Stomach smooth muscle (tissue), 2 donors: ENCODE measurements around the gene ZNF101.
A peak's percentile ranks its signal among the peaks of the same experiment; 100 is the strongest.
"Not testable (repeated sequence)": the region's sequence is repeated elsewhere in the genome, so short reads cannot be mapped to it uniquely, and the experiment has no call there.

ENCODE experiments used
- H3K27ac ChIP-seq: one replicate; pipeline ENCODE4 v1.7.0; 2013; ENCODE audit warnings: mild to moderate bottlenecking, low read length, inconsistent platforms
- H3K27me3 ChIP-seq, 2 donors: one replicate each; pipeline ENCODE4 v1.7.0; 2013; ENCODE audit warnings: low read length in 2 of 2; ENCODE audit not compliant: insufficient read depth in 2 of 2, control insufficient read depth in 1 of 2
- H3K36me3 ChIP-seq, 2 donors: one replicate each; pipeline ENCODE4 v1.7.0; 2013; ENCODE audit warnings: low read length in 2 of 2; ENCODE audit not compliant: control insufficient read depth in 2 of 2, insufficient read depth in 2 of 2
- H3K4me1 ChIP-seq: one replicate; pipeline ENCODE4 v1.7.0; 2013; ENCODE audit warnings: low read length; ENCODE audit not compliant: control insufficient read depth, insufficient read depth
- H3K4me3 ChIP-seq, 2 donors: one replicate each; pipeline ENCODE4 v1.7.0; 2013; ENCODE audit warnings: low read length in 2 of 2
- H3K9ac ChIP-seq, 2 donors: one replicate each; pipeline ENCODE4 v1.7.0; 2013; ENCODE audit warnings: low read length in 2 of 2, mild to moderate bottlenecking in 1 of 2
- H3K9me3 ChIP-seq, 2 donors: one replicate each; pipeline ENCODE4 v1.7.0; 2013; ENCODE audit warnings: low read length in 2 of 2; ENCODE audit not compliant: control insufficient read depth in 2 of 2
- donor health status: healthy.
- donor health status: Pancreatic carcinoma.

The ZNF101 gene

GRCh38 chr19:19662344-19662743 lies 6.3 kb upstream of the ZNF101 start:
- Histone ChIP-seq H3K9me3 (no peaks in the 10 kb centered on the region), H3K27ac (no peak overlapping the region), H3K4me3 (peak overlapping the region; percentile 96 to 98), H3K27me3 (no peaks in the 10 kb centered on the region), H3K4me1 (peaks cover 17% of the 10 kb centered on the region), H3K36me3 (peaks cover 11 to 18% of the 10 kb centered on the region in 2 donors), H3K9ac (peak overlapping the region in 1 of 2 donors; percentile 88)

- Histone ChIP-seq H3K4me1 (peaks cover 17% of the 10 kb centered on the region), H3K36me3 (peaks cover 8 to 15% of the 10 kb centered on the region in 2 donors), H3K4me3 (peak overlapping the region; percentile 96 to 98), H3K9me3 (no peaks in the 10 kb centered on the region), H3K27me3 (no peaks in the 10 kb centered on the region), H3K27ac (peak overlapping the region; percentile 70), H3K9ac (peak overlapping the region; percentile 87 to 88)
These were observed 5.8 kb upstream of the ZNF101 start for GRCh38 chr19:19662871-19663255.

GRCh38 chr19:19663256-19664120 lies 5.2 kb upstream of the ZNF101 start, which contains the start of gene ATP13A1:
TSS of gene ATP13A1 (minus strand) at chr19:19663676. CDS start at chr19:19663666, 10 bp downstream.
- Histone ChIP-seq H3K9ac (peak within 1 kb of the TSS; percentile 87 to 88), H3K27ac (peak within 1 kb of the TSS; percentile 74), H3K4me1 (peaks cover 23% of the 10 kb centered on the region), H3K27me3 (no peaks in the 10 kb centered on the region), H3K36me3 (peaks cover 4 to 10% of the 10 kb centered on the region in 2 donors), H3K4me3 (peak within 1 kb of the TSS; percentile 96 to 98), H3K9me3 (no peaks in the 10 kb centered on the region)

GRCh38 chr19:19665420-19665948 lies 3.2 kb upstream of the ZNF101 start:
- not testable (repeated sequence) for H3K4me3 ChIP-seq, H3K27ac ChIP-seq, H3K36me3 ChIP-seq, H3K9me3 ChIP-seq, H3K27me3 ChIP-seq, H3K9ac ChIP-seq
- H3K4me1 ChIP-seq = peaks cover 34% of the 10 kb centered on the region

DNA sequence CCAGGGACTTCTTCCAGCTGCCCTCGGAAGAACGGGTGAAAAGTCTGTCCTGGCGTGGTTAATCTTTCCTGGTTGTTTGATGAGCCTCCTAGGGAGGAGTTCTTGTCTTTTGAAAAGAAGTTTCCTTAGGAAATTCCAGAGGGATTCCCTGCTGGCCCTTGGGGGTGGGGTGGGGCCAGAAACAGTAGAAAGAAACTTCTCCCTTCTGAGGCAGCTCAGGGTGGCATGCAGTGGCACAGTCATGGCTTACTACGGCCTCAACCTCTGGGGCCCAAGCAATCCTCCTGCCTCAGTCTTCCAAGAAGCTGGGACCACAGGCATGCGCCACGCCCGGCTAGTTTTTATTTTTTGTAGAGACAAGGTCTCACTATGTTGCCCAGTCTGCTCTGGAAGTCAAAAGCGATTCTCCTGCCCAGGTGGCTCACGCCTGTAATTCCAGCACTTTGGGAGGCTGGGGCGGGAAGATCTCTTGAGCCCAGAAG lies 1.5 kb downstream of the ZNF101 start:
- no peak overlapping the region for H3K27ac ChIP-seq
- peak overlapping the region in 1 of 2 donors; percentile 89 for H3K4me3 ChIP-seq
- H3K9ac ChIP-seq = no peak overlapping the region
- no peaks in the 10 kb centered on the region for H3K27me3 ChIP-seq
- H3K4me1 ChIP-seq = peaks cover 16% of the 10 kb centered on the region
- H3K36me3 ChIP-seq = no peaks in the 10 kb centered on the region
- H3K9me3 ChIP-seq = no peaks in the 10 kb centered on the region

DNA sequence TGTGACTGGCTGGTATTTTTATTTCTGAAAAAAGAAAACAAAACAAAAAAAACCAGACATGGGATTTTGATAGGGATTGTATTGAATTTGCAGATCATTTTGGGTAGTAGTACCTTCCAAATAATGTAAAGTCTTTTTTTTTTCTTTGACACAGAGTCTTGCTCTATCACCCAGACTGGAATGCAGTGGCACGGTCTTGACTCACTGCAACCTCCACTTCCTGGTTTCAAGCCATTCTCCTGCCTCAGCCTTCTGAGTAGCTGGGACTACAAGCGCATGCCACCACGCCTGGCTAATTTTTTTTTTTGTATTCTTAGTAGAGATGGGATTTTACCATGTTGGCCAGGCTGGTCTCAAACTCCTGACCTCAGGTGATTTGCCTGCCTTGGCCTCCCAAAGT lies 4.2 kb downstream of the ZNF101 start:
- Histone ChIP-seq H3K27ac (no peak overlapping the region), H3K9ac (no peak overlapping the region), H3K27me3 (no peaks in the 10 kb centered on the region), H3K36me3 (peaks cover 2 to 4% of the 10 kb centered on the region in 2 donors), H3K4me3 (no peak overlapping the region), H3K4me1 (peaks cover 16% of the 10 kb centered on the region), H3K9me3 (no peaks in the 10 kb centered on the region)

GRCh38 chr19:19674315-19674714 lies 5.7 kb downstream of the ZNF101 start:
- Histone ChIP-seq H3K27ac (no peak overlapping the region), H3K4me1 (peaks cover 8% of the 10 kb centered on the region), H3K27me3 (no peaks in the 10 kb centered on the region), H3K36me3 (peaks cover 8 to 10% of the 10 kb centered on the region in 2 donors), H3K9ac (no peak overlapping the region), H3K9me3 (no peaks in the 10 kb centered on the region), H3K4me3 (no peak overlapping the region)

- no peaks in the 10 kb centered on the region for H3K4me1 ChIP-seq
- H3K27me3 ChIP-seq = no peaks in the 10 kb centered on the region
- H3K36me3 ChIP-seq = peaks cover 14 to 18% of the 10 kb centered on the region in 2 donors
- peaks cover 0 to 3% of the 10 kb centered on the region in 2 donors for H3K9me3 ChIP-seq
- H3K27ac ChIP-seq = no peak overlapping the region
- no peak overlapping the region for H3K9ac ChIP-seq
- no peak overlapping the region for H3K4me3 ChIP-seq
These were observed 8.9 kb downstream of the ZNF101 start for GRCh38 chr19:19677579-19677978.

GRCh38 chr19:19679176-19680073 lies 10.8 kb downstream of the ZNF101 start:
- Histone ChIP-seq H3K9me3 (peaks cover 2 to 3% of the 10 kb centered on the region in 2 donors), H3K9ac (no peak overlapping the region), H3K27me3 (no peaks in the 10 kb centered on the region), H3K27ac (no peak overlapping the region), H3K4me1 (no peaks in the 10 kb centered on the region), H3K36me3 (peaks cover 14 to 18% of the 10 kb centered on the region in 2 donors), H3K4me3 (no peak overlapping the region)

- not testable (repeated sequence) for H3K27me3 ChIP-seq, H3K9ac ChIP-seq, H3K36me3 ChIP-seq, H3K4me3 ChIP-seq, H3K27ac ChIP-seq, H3K9me3 ChIP-seq, H3K4me1 ChIP-seq
These were observed 17.5 kb downstream of the ZNF101 start for GRCh38 chr19:19686119-19686518.
